OCI-LY1 (cell line): ENCODE results near the gene ADAMTS17.

Source experiments
- H2AFZ ChIP-seq: fragments of 200-600 bp; sonication (generic), shearing (Covaris generic); 2 replicates; pipeline ENCODE4 v1.6.0; 2014; ENCODE audit warnings: antibody characterized with exemption, mild to moderate bottlenecking, low read length
- H3F3A ChIP-seq: fragments of 200-600 bp; sonication (generic), shearing (Covaris generic); 2 replicates; pipeline ENCODE4 v1.6.0; 2014; ENCODE audit warnings: mild to moderate bottlenecking, antibody characterized with exemption, low read length, moderate library complexity; ENCODE audit not compliant: insufficient read depth
- H3K27ac ChIP-seq: fragments of 200-600 bp; sonication (generic); 2 replicates; pipeline ENCODE4 v1.5.1; 2014; ENCODE audit warnings: low read length, mixed run types, mild to moderate bottlenecking, low read depth; ENCODE audit not compliant: poor library complexity, severe bottlenecking
- H3K27me3 ChIP-seq: fragments of 200-600 bp; sonication (generic); 2 replicates; pipeline ENCODE4 v1.6.0; 2014; ENCODE audit warnings: antibody characterized with exemption, mild to moderate bottlenecking, low read length, moderate library complexity; ENCODE audit not compliant: insufficient read depth
- H3K36me3 ChIP-seq: fragments of 200-600 bp; sonication (generic); 2 replicates; pipeline ENCODE4 v1.6.1; 2014; ENCODE audit warnings: mild to moderate bottlenecking, antibody characterized with exemption, low read length, moderate library complexity, mixed read lengths; ENCODE audit not compliant: insufficient read depth
- H3K4me1 ChIP-seq: fragments of 200-600 bp; sonication (generic); 2 replicates; pipeline ENCODE4 v1.5.1; 2014; ENCODE audit warnings: mild to moderate bottlenecking, low read length, moderate library complexity; ENCODE audit not compliant: insufficient read depth, severe bottlenecking
- H3K4me2 ChIP-seq: fragments of 200-600 bp; sonication (generic), shearing (Covaris generic); 2 replicates; pipeline ENCODE4 v1.6.1; 2014; ENCODE audit warnings: low read length
- H3K4me3 ChIP-seq: fragments of 200-600 bp; sonication (generic); 2 replicates; pipeline ENCODE4 v1.5.1; 2014; ENCODE audit warnings: low read length, low read depth, mild to moderate bottlenecking, mixed read lengths; ENCODE audit not compliant: poor library complexity, severe bottlenecking
- H3K79me2 ChIP-seq: fragments of 200-600 bp; shearing (Covaris generic); 2 replicates; pipeline ENCODE4 v1.6.1; 2016; ENCODE audit warnings: mixed run types, low read length, mixed read lengths; ENCODE audit not compliant: insufficient read depth
- H3K9ac ChIP-seq: fragments of 200-600 bp; sonication (generic), shearing (Covaris generic); 2 replicates; pipeline ENCODE4 v1.6.1; 2014; ENCODE audit warnings: mild to moderate bottlenecking, low read length, mixed read lengths
- H3K9me2 ChIP-seq: fragments of 200-600 bp; sonication (generic), shearing (Covaris generic); 2 replicates; pipeline ENCODE4 v1.6.1; 2014; ENCODE audit warnings: low read depth, mild to moderate bottlenecking, low read length, mixed read lengths
- H3K9me3 ChIP-seq: fragments of 200-600 bp; shearing (Covaris generic); 2 replicates; pipeline ENCODE4 v1.6.1; 2014; ENCODE audit warnings: low read length, mixed read lengths
- H4K20me1 ChIP-seq: fragments of 200-600 bp; sonication (generic), shearing (Covaris generic); 2 replicates; pipeline ENCODE4 v1.6.0; 2016; ENCODE audit warnings: mild to moderate bottlenecking, low read length; ENCODE audit not compliant: insufficient read depth
- CTCF ChIP-seq: fragments of 200-600 bp; sonication (generic), shearing (Covaris generic); IDR thresholded peaks from 2 replicates; pipeline ENCODE4 v1.5.1; 2017; ENCODE audit warnings: mild to moderate bottlenecking, antibody characterized with exemption, low read length, moderate library complexity, mixed read lengths
- EZH2 ChIP-seq: fragments of 200-600 bp; sonication (generic), shearing (Covaris generic); IDR thresholded peaks from 2 replicates; pipeline ENCODE4 v1.8.0; 2017; ENCODE audit warnings: borderline replicate concordance, mixed run types, mild to moderate bottlenecking, antibody characterized with exemption, low read length, moderate library complexity, mixed read lengths

The ADAMTS17 gene

GRCh38 chr15:100345438-100345837 is 3.7 kb upstream of the ADAMTS17 start:
- TF ChIP-seq CTCF (no peak), EZH2 (no peak)
- no peaks in the 10 kb centered on the region for H3K9me2 ChIP-seq
- no peaks in the 10 kb centered on the region for H3K36me3 ChIP-seq
- no peak overlapping the region for H3K4me2 ChIP-seq
- H3K4me1 ChIP-seq, result no peaks in the 10 kb centered on the region
- no peaks in the 10 kb centered on the region for H3K79me2 ChIP-seq
- H2AFZ ChIP-seq, result no peak overlapping the region
- no peaks in the 10 kb centered on the region for H4K20me1 ChIP-seq
- H3F3A ChIP-seq, result no peaks in the 10 kb centered on the region
- no peak overlapping the region for H3K27ac ChIP-seq
- no peaks in the 10 kb centered on the region for H3K9me3 ChIP-seq
- no peak overlapping the region for H3K4me3 ChIP-seq
- H3K27me3 ChIP-seq, result no peaks in the 10 kb centered on the region
- no peak overlapping the region for H3K9ac ChIP-seq

- no peak for TF ChIP-seq EZH2
- no peak for TF ChIP-seq CTCF
- no peak overlapping the region for H3K4me2 ChIP-seq
Measured at GRCh38 chr15:100343251-100343650, 1.5 kb upstream of the ADAMTS17 start.

GRCh38 chr15:100341239-100341749 is 481 bp downstream of the ADAMTS17 start:
- H3K9me3 ChIP-seq, result no peaks in the 10 kb centered on the region
- no peak overlapping the region for H3K27ac ChIP-seq
- no peaks in the 10 kb centered on the region for H3K79me2 ChIP-seq
- no peaks in the 10 kb centered on the region for H3F3A ChIP-seq
- H3K4me2 ChIP-seq, result no peak overlapping the region
- no peak overlapping the region for H3K9ac ChIP-seq
- no peaks in the 10 kb centered on the region for H3K36me3 ChIP-seq
- no peaks in the 10 kb centered on the region for H3K9me2 ChIP-seq
- H4K20me1 ChIP-seq, result no peaks in the 10 kb centered on the region
- no peaks in the 10 kb centered on the region for H3K4me1 ChIP-seq
- H3K27me3 ChIP-seq, result no peaks in the 10 kb centered on the region
- TF ChIP-seq EZH2 (no peak), CTCF (no peak)
- H3K4me3 ChIP-seq, result no peak overlapping the region
- no peak overlapping the region for H2AFZ ChIP-seq

More at GRCh38 chr15:100343251-100343650, 1.5 kb upstream of the ADAMTS17 start:
- Histone ChIP-seq H2AFZ (no peak overlapping the region), H3F3A (no peaks in the 10 kb centered on the region), H3K9me3 (no peaks in the 10 kb centered on the region), H3K27ac (no peak overlapping the region), H3K79me2 (no peaks in the 10 kb centered on the region), H3K4me1 (no peaks in the 10 kb centered on the region), H4K20me1 (no peaks in the 10 kb centered on the region), H3K9me2 (no peaks in the 10 kb centered on the region), H3K27me3 (no peaks in the 10 kb centered on the region), H3K9ac (no peak overlapping the region), H3K36me3 (no peaks in the 10 kb centered on the region), H3K4me3 (no peak overlapping the region)
